CD4-positive, alpha-beta T cell treated with Interleukin-6 at 100 ng/mL for 8 hours (primary cell): ENCODE data around the gene SECISBP2.

Source experiments
- DNase-seq: peaks from one replicate; pipeline ENCODE4 v3.0.0-alpha.2; 2020; ENCODE audit warnings: mixed read lengths, low spot score

Gene SECISBP2

DNA sequence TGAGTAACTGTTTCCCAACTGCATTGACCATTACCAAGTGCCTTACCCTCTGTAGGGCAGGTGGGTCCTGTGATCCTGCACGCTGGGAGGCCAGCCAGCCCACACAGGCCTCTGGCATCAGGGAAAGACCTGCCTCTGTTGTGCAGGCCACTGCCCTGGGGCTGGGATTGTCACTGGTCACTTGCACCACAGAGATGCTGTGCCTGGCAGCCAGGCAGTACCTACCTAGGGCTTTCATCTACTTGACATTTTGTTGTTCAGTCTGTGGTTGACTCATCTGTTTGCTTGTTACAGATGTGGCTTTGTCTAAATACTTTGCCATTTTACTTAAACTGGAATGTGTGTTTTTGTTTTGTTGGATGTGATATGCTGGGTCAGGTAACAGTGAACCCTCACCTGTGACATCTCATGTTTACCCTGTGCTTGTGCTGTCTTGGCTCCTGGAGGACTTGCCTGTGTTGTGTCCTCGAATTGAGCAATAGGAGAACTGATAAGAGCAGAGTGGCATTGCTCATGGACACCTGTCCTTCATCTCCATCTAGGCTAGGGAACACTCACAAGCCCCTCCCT is 32.8 kb downstream of the SECISBP2 start:
- no peak for DNase-seq

GRCh38 chr9:89351584-89352300 is 33.4 kb downstream of the SECISBP2 start:
- DNase-seq: no peak

DNA sequence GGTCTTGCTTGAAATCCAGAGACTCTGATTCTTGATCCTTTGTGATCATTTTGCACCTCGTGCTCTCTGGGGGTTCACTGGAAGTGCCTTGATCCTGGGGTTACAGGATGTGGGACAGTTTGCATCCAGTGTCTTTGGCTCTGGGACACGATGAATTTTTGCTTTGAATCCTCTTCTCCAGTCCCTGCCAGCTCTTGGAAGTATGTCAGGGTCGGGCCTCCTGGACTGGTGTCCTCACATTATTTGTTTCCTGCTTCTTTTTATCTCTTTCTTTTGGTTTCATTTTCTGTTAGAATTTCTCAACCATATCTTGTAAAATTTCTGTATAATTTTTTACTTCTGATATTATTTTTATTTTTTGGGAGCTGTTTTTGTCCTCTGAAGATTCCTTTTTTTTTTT is 34.2 kb downstream of the SECISBP2 start:
- DNase-seq: no peak

GRCh38 chr9:89352874-89353649 is 34.8 kb downstream of the SECISBP2 start:
- no peak for DNase-seq

DNA sequence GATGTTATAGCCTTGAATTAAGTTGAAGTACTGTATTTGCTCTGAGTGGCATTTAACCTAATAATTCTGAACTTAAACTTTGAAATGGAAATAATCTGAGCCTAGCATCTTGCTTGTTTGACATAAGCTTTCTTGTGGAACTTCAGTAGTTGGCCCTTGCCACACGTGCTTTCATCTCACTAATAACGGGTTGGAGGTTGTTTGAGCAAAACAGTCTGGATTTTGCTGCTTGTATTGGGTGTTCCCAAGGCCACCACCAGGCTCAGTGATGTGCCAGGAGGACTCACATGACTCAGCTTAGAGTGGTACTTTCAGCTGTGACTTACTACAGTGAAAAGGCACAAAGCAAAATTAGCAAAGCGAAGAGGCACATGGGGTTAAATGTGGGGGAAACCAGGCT is 35.7 kb downstream of the SECISBP2 start:
- DNase-seq: no peak

DNA sequence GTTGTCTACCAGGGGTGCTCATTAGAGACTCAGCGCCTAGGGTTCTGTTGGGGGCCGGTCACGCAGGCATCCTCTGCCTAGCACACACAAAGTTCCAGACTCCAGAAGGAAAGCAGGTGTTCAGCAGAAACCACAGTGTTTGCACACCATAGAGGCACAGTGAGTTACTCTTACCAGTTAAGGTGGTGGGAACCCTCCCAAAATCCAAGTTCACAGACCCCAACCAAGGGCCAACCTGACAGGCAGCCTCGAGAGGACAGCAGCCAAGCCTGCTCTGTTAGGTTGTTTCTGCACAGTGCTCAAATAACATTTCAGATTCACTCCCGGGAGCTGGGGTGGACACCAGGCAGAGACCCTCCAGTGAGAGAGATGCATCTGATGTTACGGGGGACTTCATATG is 36.2 kb downstream of the SECISBP2 start:
- no peak for DNase-seq

GRCh38 chr9:89356782-89357181 is 38.5 kb downstream of the SECISBP2 start:
- no peak for DNase-seq

GRCh38 chr9:89357331-89358197 is 39.3 kb downstream of the SECISBP2 start:
- DNase-seq: no peak

DNA sequence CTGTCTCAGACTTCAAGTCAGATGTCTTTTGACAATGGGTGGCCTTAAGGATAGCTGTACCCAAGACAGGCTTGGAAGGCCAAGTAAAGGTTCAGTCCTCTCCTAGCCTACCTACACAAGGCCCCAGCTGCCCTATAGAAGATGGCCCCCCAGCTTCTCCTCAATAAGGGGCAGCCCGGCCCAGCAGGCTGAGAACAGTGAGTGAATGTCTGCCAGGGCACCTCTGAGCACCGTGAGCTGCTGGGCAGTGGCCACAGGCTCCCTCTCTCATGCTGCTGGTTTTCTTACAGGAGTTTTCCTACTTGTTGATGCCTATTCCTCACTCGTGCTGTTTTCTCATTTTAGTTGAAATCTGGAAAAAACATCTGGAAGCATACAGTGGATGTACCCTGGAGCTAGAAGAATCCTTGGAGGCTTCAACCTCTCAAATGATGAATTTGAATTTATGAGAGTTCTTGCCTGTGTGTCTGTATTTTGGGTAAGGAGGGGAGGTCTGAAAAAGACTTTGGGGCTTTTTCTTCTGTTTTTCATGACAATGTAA is 40.1 kb downstream of the SECISBP2 start:
- no peak for DNase-seq

- no peak for DNase-seq
Observed at GRCh38 chr9:89358985-89359384, 40.7 kb downstream of the SECISBP2 start.

DNA sequence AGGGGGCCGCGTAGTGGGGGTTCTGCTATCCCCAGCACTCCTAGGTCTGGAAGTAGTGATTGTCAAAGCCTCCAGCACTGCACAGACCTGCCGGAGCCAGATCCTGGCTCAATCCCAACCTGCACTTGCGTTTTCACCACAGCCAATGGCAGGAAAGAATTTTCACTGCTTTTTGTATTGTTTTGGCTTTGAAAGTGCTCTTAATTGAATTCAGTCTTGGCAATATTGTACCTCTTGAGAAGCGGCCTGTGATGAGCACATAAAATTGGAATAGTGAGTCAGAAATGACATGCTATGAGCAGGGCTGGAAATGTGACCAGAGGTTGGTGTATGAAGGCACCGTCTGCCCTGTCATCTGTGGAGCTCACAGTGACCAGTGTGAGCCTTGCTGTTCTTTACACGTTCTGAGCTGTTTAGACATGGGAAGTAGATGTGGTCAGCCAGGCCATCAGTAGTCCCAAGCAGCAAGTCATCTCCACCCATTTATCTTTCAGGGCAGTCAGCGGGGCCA is 41.5 kb downstream of the SECISBP2 start:
- DNase-seq: no peak

DNA sequence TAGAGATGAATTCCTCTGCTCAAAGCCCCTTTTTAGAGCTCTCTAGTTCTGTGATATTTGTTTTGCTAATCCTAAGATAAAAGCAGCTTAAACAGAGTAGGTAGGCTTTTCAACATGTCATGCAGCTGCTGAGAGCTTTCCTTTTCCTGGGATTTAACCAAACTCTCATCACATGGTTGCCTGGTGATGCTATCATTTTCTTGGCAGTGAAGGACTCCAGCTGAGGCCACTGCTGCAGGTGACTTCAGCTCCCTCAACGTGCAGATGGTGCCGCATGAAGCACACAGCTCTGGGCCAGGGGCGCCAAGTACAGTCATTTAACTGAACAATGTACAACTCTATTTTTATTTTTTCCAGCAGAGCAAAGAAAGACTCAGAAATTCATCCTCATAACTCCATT is 42.2 kb downstream of the SECISBP2 start:
- no peak for DNase-seq

DNA sequence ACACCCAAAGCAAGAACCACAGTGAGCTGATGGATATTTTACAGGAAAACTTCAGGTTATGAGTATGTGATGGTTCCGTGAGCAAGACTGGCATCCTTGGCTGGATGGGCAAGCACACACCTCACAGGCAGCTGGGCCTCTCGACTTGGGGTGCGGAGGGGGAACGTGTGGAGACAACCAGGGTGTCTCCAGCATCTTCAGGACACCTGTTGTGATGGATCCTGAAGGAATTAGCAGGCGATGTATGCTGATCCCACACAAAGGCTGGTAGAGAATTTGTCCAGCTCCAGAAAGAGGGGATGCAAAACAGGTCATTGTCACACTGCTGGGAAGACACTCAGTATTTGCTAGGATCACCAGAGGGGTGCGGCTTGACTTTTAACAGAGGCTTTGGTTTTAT is 42.7 kb downstream of the SECISBP2 start:
- no peak for DNase-seq

- DNase-seq: no peak
Observed at GRCh38 chr9:89361816-89362646, 43.7 kb downstream of the SECISBP2 start.

- DNase-seq: no peak
Observed at GRCh38 chr9:89362647-89363310, 44.5 kb downstream of the SECISBP2 start.

DNA sequence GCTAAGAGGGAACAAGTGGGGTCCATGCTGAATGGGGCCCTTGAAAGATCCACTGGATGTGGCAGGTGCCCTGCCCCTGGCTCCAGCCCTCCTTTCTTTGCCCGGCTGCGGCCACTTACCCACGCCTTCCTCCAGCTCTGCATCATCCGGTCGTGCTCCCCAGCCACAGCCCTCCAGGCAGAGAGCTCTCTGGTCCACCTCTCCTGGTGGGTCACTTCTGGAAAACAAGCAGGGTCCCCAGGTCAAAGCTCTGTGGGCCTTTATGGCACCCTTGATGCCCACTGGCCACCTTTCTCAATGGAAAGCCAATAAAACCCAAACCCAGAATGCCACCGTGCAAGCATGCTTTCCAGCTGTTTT is 45.0 kb downstream of the SECISBP2 start:
- DNase-seq: no peak

- no peak for DNase-seq
Observed at GRCh38 chr9:89363921-89364665, 45.8 kb downstream of the SECISBP2 start.

DNA sequence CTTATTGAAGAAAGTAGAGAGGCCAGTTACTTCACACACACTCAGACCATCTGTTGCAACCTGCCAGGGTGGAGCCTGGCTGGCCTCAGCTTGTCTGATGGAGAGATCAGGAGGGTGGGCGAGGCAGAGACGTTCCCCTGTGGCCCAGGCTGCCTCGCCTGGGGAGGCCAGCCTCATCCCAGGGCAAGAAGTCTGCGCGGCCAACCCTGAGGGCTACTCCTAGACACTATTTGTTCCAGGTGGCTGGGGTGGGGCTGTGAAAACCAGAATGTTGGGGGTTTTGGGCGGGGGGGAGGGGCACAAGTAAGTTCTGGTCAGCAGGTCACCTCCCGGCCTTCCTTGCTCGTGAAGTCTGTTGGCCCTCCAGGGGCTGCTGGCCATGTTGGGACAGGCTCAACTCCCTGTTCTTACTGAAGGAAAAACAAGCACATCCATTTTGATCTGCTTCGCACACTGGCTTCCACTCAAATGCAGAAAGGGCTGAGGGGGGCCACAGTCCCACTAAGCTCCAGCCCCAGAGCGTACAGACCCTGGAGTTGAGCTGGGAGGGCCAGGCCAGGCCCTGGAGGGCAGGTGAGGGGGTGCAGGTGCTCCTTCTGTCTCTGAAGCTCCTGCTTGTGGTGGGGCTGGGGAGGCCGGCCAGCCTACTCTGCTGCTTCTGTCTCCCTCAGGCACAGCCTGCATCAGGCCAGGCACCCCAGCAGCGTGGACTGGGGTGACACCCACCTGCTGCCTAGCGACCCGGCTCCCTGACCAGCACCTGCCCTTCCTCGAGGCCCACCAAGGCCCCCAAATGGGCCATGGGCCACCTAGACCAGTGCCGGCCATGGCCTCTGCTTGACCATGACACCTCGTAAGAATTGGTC is 46.6 kb downstream of the SECISBP2 start:
- no peak for DNase-seq

- no peak for DNase-seq
Observed at GRCh38 chr9:89365532-89365912, 47.2 kb downstream of the SECISBP2 start.
